Cardiac muscle cell (in vitro differentiated cells and primary cell): ENCODE results near the gene GATA6. TPM values are rescaled to one million over a fixed set of nuclear protein-coding genes. Genes with fewer than 3 reads are reported as not detected.
"Not testable (repeated sequence)": the region's sequence is repeated elsewhere in the genome, so short reads cannot be mapped to it uniquely, and the experiment has no call there.

Experiments used
- DNase-seq, 2 donors: peaks; one replicate each; pipeline versions ENCODE4 v3.0.0 to v3.0.0-alpha.2; 2010 to 2017; ENCODE audit warnings: low read depth in 1 of 2, low spot score in 1 of 2
- H3K27ac ChIP-seq: fragments of 200-600 bp; sonication (generic); 2 replicates; pipeline ENCODE4 v1.5.1; 2016
- H3K27me3 ChIP-seq: fragments of 200-600 bp; sonication (generic); 2 replicates; pipeline ENCODE4 v1.6.0; 2016; ENCODE audit warnings: control low read depth
- H3K36me3 ChIP-seq: fragments of 200-600 bp; sonication (generic); 2 replicates; pipeline ENCODE4 v1.5.1; 2016; ENCODE audit warnings: control low read depth
- H3K4me1 ChIP-seq: fragments of 200-600 bp; sonication (generic); 2 replicates; pipeline ENCODE4 v1.8.1; 2017; ENCODE audit warnings: low read depth, mild to moderate bottlenecking, mixed run types
- H3K4me3 ChIP-seq: fragments of 200-600 bp; sonication (generic); 2 replicates; pipeline ENCODE4 v1.5.1; 2016; ENCODE audit warnings: mild to moderate bottlenecking
- H3K9me3 ChIP-seq: fragments of 200-600 bp; sonication (generic); 2 replicates; pipeline ENCODE4 v1.5.1; 2017; ENCODE audit warnings: low read depth, mild to moderate bottlenecking, control low read depth
- polyA plus RNA-seq: library from polyadenylated mRNA; unstranded; fragments of >200 nt; fragmentation: Nextera tagmentation; extraction: Ambion mirVana; gene quantifications from 2 replicates; pipeline ENCODE4 v1.2.1, GENCODE V29; 2016
- total RNA-seq: library from RNA; depleted of rRNA; stranded (reverse); fragments of >200 nt; gene quantifications from 2 replicates; pipeline ENCODE4 v1.2.3, GENCODE V29; 2016
- TF ChIP-seq, protein P1 (sequence below): IDR thresholded peaks from 2 replicates; pipeline ENCODE4 v1.5.1; 2012; ENCODE audit warnings: low read depth, mild to moderate bottlenecking, low read length

Gene GATA6
- total and polyA plus RNA-seq, 2 experiments from 2014 or later = 104 to 182 TPM

DNA sequence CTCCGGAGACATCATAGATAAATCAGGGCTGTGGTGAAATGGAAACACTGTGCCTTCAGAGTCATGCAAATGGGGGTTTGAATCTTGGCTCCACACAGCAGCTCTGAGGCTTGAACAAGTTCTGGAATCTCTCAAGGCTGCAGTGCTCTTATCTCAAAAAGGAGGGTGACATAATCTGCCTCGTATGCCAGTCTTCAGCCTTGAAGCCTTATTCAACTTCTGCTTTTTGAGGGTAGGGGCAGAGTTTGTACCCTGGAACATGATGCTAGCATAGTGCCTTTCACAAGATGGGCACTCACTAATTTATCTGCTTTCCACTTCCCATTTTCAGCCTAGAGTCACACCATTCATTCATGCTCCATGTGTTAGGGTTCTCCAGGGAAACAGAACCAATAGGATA lies 42.3 kb downstream of the GATA6 start:
- TF ChIP-seq, protein P1, sequence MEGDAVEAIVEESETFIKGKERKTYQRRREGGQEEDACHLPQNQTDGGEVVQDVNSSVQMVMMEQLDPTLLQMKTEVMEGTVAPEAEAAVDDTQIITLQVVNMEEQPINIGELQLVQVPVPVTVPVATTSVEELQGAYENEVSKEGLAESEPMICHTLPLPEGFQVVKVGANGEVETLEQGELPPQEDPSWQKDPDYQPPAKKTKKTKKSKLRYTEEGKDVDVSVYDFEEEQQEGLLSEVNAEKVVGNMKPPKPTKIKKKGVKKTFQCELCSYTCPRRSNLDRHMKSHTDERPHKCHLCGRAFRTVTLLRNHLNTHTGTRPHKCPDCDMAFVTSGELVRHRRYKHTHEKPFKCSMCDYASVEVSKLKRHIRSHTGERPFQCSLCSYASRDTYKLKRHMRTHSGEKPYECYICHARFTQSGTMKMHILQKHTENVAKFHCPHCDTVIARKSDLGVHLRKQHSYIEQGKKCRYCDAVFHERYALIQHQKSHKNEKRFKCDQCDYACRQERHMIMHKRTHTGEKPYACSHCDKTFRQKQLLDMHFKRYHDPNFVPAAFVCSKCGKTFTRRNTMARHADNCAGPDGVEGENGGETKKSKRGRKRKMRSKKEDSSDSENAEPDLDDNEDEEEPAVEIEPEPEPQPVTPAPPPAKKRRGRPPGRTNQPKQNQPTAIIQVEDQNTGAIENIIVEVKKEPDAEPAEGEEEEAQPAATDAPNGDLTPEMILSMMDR = no peak
- no peaks in the 10 kb centered on the region for H3K27me3 ChIP-seq
- H3K27ac ChIP-seq = no peak overlapping the region
- H3K4me1 ChIP-seq = peaks cover 23% of the 10 kb centered on the region
- H3K9me3 ChIP-seq = no peaks in the 10 kb centered on the region
- no peak overlapping the region for H3K4me3 ChIP-seq
- peak in 1 of 2 donors; percentile 68 for DNase-seq
- H3K36me3 ChIP-seq = no peaks in the 10 kb centered on the region

DNA sequence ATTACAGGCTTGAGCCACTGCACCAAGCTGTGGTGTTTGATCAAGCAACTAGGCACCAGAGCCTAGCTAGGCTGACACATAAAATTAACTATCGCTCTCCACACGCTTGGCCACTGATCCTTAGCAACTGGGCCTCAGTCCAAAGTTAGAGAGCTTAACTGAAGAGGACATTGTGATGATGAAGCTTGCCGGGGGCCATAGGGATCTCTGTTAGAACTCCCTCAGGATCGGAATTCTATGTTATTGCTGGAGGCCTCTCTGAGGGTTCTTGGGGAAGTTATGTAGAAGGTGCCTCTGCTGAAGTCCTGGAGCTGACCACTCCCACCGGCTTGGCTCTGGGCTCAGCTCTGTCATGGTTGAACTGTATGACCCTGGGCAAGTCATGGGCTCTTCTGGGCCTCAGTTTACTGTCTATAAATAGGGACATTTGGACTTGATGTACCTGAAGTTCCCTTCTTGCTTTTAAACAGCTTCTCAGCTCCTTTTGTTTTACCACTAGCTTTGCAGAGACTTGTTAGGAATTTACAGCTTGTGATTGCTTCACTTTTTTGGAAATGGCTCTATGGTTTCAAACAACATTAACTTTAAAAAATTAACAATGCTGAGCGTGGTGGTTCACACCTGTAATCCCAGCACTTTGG lies 44.1 kb downstream of the GATA6 start:
- peaks cover 24% of the 10 kb centered on the region for H3K4me1 ChIP-seq
- no peak overlapping the region for H3K4me3 ChIP-seq
- DNase-seq = peak in 1 of 2 donors; percentile 66
- no peaks in the 10 kb centered on the region for H3K9me3 ChIP-seq
- TF ChIP-seq, protein P1 = no peak
- peak overlapping the region; percentile 38 for H3K27ac ChIP-seq
- H3K36me3 ChIP-seq = no peaks in the 10 kb centered on the region
- H3K27me3 ChIP-seq = no peaks in the 10 kb centered on the region

DNA sequence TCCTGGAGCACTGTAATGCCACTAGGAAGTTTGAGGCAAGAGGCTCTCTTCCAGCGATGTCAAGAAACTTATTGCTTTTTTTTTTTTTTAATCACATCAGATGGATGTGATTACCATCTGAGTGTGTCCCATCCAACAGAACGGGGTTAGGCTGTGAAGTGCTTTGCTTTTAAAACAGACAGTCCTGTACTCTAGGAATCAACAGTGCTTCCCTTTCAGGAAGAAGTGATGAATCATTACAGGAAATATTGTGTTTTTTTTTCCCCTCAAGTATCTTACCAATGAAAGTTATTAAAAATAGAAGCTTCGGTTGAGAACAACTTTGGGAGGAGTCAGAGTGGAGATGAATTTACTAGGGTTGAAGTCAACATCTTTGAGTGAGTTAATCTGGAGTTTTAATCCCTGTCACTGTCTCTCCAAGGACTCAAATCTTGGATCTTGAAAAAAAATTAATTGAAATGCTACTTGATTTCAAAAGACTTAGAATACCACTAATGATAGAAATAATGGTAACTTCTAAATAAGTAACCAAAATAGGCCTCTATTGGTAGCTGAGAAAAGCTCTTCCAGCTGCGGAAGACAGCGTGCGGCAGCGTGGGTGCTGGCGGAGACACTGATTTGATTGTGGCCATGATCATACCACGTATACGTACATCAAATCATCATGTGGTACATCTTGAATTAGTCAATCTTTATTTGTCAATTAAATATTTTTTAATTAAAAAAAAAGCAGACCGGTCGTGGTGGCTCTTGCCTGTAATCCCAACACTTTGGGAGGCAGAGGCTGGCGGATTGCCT lies 45.5 kb downstream of the GATA6 start:
- TF ChIP-seq, protein P1 = no peak

DNA sequence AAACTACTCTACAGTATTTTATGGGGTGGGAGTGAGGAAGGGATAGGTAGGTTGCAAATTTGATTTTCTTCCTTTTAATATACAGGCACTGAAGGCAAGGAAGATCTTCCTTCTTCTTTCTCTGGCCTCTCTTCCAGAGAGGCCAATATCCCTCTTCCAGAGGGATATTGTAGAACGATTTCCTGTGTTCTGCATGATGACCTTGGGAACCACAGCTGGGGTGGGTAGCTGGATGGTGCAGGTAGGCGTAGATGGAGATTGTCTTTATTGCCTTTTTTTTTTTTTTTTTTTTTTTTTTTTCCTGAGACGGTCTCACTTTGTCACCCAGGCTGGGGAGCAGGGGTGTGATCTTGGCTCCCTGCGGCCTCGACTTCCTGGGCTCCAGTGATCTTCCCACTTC lies 49.4 kb downstream of the GATA6 start:
- TF ChIP-seq, protein P1 = no peak

More for the DNA sequence above, 45.5 kb downstream of the GATA6 start:
- H3K27ac ChIP-seq = no peak overlapping the region
- H3K9me3 ChIP-seq = no peaks in the 10 kb centered on the region
- no peaks in the 10 kb centered on the region for H3K36me3 ChIP-seq
- H3K4me1 ChIP-seq = peaks cover 24% of the 10 kb centered on the region
- H3K4me3 ChIP-seq = no peak overlapping the region
- no peaks in the 10 kb centered on the region for H3K27me3 ChIP-seq
- DNase-seq = peak in 1 of 2 donors; percentile 72

DNA sequence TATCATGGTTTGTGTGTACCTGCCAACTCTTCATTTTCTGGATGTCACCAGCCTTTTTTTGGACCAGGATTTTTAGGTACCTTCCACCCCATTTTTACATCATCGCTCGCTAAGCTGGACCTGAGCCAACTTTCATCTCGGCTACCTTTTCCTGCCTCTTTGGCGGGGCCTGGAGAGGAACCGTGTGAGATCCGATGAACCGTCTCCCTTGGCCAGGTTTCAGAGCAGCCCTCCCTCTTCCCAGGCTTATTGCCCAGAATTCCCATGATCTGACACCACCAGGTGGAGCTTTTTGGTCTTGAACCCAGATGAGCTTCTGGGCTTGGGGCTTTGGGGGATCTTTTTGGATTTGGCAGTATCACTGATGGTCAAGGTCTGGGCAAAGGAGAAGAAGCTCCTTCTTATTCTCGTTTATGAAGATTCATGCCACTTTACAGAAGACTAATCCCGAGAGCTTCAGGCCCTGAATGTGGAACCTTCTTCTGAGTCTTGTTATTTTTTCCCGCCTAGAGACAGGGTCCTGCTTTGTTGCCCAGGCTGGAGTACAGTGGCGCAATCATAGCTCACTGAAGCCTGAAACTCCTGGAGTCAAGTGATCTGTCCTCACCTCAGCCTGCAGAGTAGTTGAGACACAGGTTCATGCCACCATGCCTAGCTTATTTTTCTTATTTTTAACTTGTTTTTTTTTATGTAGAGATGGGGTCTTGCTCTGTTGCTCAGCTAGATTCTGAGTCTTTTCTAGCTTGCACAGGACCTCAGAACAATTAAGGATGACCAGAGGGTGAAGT lies 50.4 kb downstream of the GATA6 start:
- Histone ChIP-seq H3K27me3 (no peaks in the 10 kb centered on the region), H3K36me3 (no peaks in the 10 kb centered on the region), H3K27ac (no peak overlapping the region), H3K9me3 (no peaks in the 10 kb centered on the region), H3K4me3 (no peak overlapping the region), H3K4me1 (peaks cover 17% of the 10 kb centered on the region)
- DNase-seq = no peak
- TF ChIP-seq, protein P1 = peak; percentile 29

More for the DNA sequence above, 49.4 kb downstream of the GATA6 start:
- peaks cover 15% of the 10 kb centered on the region for H3K4me1 ChIP-seq
- H3K27ac ChIP-seq = no peak overlapping the region
- no peak for DNase-seq
- no peaks in the 10 kb centered on the region for H3K27me3 ChIP-seq
- no peaks in the 10 kb centered on the region for H3K9me3 ChIP-seq
- H3K36me3 ChIP-seq = no peaks in the 10 kb centered on the region
- H3K4me3 ChIP-seq = no peak overlapping the region

DNA sequence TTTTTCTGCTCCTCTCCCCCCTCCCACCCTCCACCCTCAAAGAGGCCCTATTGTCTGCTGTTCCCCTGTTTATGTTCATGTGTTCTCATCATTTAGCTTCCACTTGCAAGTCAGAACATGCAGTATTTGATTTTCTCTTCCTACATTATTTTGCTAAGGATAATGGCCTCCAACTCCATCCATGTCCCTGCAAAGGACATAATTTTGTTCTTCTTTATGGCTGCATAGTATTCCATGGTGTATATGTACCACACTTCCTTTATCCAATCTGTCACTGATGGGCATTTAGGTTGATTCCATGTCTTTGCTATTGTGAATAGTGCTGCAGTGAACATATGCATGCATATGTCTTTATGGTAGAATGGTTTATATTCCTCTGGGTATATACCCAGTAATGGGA lies 51.2 kb downstream of the GATA6 start:
- H3K4me1 ChIP-seq = peaks cover 17% of the 10 kb centered on the region
- not testable (repeated sequence) for H3K9me3 ChIP-seq, DNase-seq, H3K36me3 ChIP-seq, H3K27ac ChIP-seq, H3K4me3 ChIP-seq, H3K27me3 ChIP-seq
